HCT116 (cell line): ENCODE data around the gene LFNG. TPM values are rescaled to one million over a fixed set of nuclear protein-coding genes. Genes with fewer than 3 reads are reported as not detected.

Experiments
- ATAC-seq: fragments of 200-7000 bp; cut with Tn5 transposase; 2 replicates; pipeline ENCODE4 v1.9.1; 2020; ENCODE audit warnings: mild to moderate bottlenecking, moderate library complexity
- BruUV-seq: library from RNA; stranded (reverse); fragments of 400-500 nt; replicated peaks from 2 replicates; lab custom pipeline; 2021; lab: Mats Ljungman, UMichigan
- CTCF ChIA-PET: fragments of 300-600 bp; sonication (Branson Sonifier 250); formaldehyde crosslinking; loops from one replicate; lab custom pipeline; 2021; ENCODE audit warnings: antibody characterized with exemption; lab: Charles Lee
- POLR2A ChIA-PET: fragments of 300-600, 350-600 bp; sonication (Branson Sonifier 250); formaldehyde crosslinking; loops from one replicate; lab custom pipeline; 2021; ENCODE audit warnings: antibody characterized with exemption; lab: Charles Lee
- RAD21 ChIA-PET, 2 experiments: fragments of 300-600 bp; sonication (Branson Sonifier 250); formaldehyde crosslinking; loops; one replicate each; lab custom pipeline; 2023; ENCODE audit warnings: low total read pairs in 2 of 2; ENCODE audit not compliant: uncharacterized antibody in 2 of 2, unreplicated experiment in 2 of 2, low non-redundant PET in 1 of 2; lab: Charles Lee
- DNase-seq: peaks from one replicate; pipeline ENCODE4 v3.0.0-alpha.2; 2010; ENCODE audit warnings: low read depth, low spot score
- H2AFZ ChIP-seq: fragments of 200-600 bp; shearing (Covaris generic), sonication (generic); 2 replicates; pipeline ENCODE4 v1.6.1; 2017; ENCODE audit warnings: low read depth, mixed run types, mixed read lengths, antibody characterized with exemption, low read length; ENCODE audit not compliant: poor library complexity, severe bottlenecking
- H3K27ac ChIP-seq: 2 replicates; pipeline ENCODE4 v1.5.1; 2012; ENCODE audit warnings: low read depth, low read length
- H3K27me3 ChIP-seq: fragments of 200-600 bp; sonication (generic); 2 replicates; pipeline ENCODE4 v1.6.1; 2016; ENCODE audit warnings: mixed run types, low read length, mixed read lengths; ENCODE audit not compliant: insufficient read depth
- H3K36me3 ChIP-seq, 2 experiments: fragments of 200-500 bp in 1 of 2; fragments of 200-600 bp in 1 of 2; sonication (Bioruptor generic) in 1 of 2; sonication (generic) in 1 of 2; 2 replicates each; pipeline versions ENCODE4 v1.5.1 to v1.6.1; 2014 to 2016; ENCODE audit warnings: low read length in 2 of 2, inconsistent platforms in 1 of 2, mixed read lengths in 1 of 2, mixed run types in 1 of 2; ENCODE audit not compliant: insufficient read depth in 2 of 2, control insufficient read depth in 1 of 2
- H3K4me1 ChIP-seq, 2 experiments: fragments of 200-600 bp in 1 of 2; sonication (generic) in 1 of 2; 2 replicates each; pipeline versions ENCODE4 v1.5.1 to v1.6.1; 2012 to 2017; ENCODE audit warnings: low read length in 2 of 2, inconsistent platforms in 1 of 2, mild to moderate bottlenecking in 1 of 2, mixed read lengths in 1 of 2, mixed run types in 1 of 2, moderate library complexity in 1 of 2; ENCODE audit not compliant: insufficient read depth in 2 of 2, control insufficient read depth in 1 of 2
- H3K4me2 ChIP-seq: fragments of 200-600 bp; sonication (generic); 2 replicates; pipeline ENCODE4 v1.6.1; 2017; ENCODE audit warnings: mixed run types, low read length, mixed read lengths
- H3K4me3 ChIP-seq, 2 experiments: fragments of 200-600 bp in 1 of 2; sonication (generic) in 1 of 2; replicated peaks in 1 of 2; 2 replicates each; pipeline ENCODE4 v1.5.1; 2011 to 2016; ENCODE audit warnings: low read length in 2 of 2, control low read depth in 1 of 2, low read depth in 1 of 2, mild to moderate bottlenecking in 1 of 2, mixed read lengths in 1 of 2, mixed run types in 1 of 2
- H3K79me2 ChIP-seq: fragments of 200-600 bp; sonication (generic); 2 replicates; pipeline ENCODE4 v1.6.1; 2017; ENCODE audit warnings: mild to moderate bottlenecking, mixed run types, low read length, moderate library complexity, mixed read lengths; ENCODE audit not compliant: insufficient read depth
- H3K9ac ChIP-seq: fragments of 200-600 bp; sonication (generic); 2 replicates; pipeline ENCODE4 v1.6.1; 2016; ENCODE audit warnings: low read length, mixed read lengths
- H3K9me2 ChIP-seq: fragments of 200-600 bp; sonication (generic), shearing (Covaris generic); 2 replicates; pipeline ENCODE4 v1.6.1; 2017; ENCODE audit warnings: mixed run types, mild to moderate bottlenecking, moderate library complexity; ENCODE audit not compliant: insufficient read depth
- H3K9me3 ChIP-seq, 2 experiments: fragments of 200-500 bp in 1 of 2; fragments of 200-600 bp in 1 of 2; sonication (Bioruptor generic) in 1 of 2; sonication (generic) in 1 of 2; 2 replicates each; pipeline ENCODE4 v1.6.1; 2014 to 2017; ENCODE audit warnings: low read length in 2 of 2, mixed read lengths in 2 of 2, inconsistent platforms in 1 of 2, low read depth in 1 of 2, mild to moderate bottlenecking in 1 of 2, mixed run types in 1 of 2, moderate library complexity in 1 of 2; ENCODE audit not compliant: control insufficient read depth in 1 of 2, insufficient read depth in 1 of 2
- H4K20me1 ChIP-seq: fragments of 200-600 bp; sonication (generic), shearing (Covaris generic); 2 replicates; pipeline ENCODE4 v1.6.1; 2017; ENCODE audit warnings: mixed run types, mild to moderate bottlenecking, moderate library complexity; ENCODE audit not compliant: insufficient read depth
- CBX3 ChIP-seq: IDR thresholded peaks from 2 replicates; pipeline ENCODE4 v1.6.1; 2012; ENCODE audit warnings: low read depth
- CEBPB ChIP-seq: IDR thresholded peaks from 2 replicates; pipeline ENCODE4 v1.6.1; 2012; ENCODE audit warnings: low read depth
- EGR1 ChIP-seq: IDR thresholded peaks from 2 replicates; pipeline ENCODE4 v1.6.1; 2012; ENCODE audit warnings: low read depth
- ELF1 ChIP-seq: IDR thresholded peaks from 2 replicates; pipeline ENCODE4 v1.6.1; 2012; ENCODE audit warnings: low read depth, borderline replicate concordance
- EZH2phosphoT487 ChIP-seq: fragments of 200-600 bp; IDR thresholded peaks from 2 replicates; pipeline ENCODE4 v1.6.1; 2018; ENCODE audit warnings: antibody characterized with exemption, borderline replicate concordance
- FOSL1 ChIP-seq: IDR thresholded peaks from 2 replicates; pipeline ENCODE4 v1.6.1; 2012; ENCODE audit warnings: low read depth
- JUND ChIP-seq: IDR thresholded peaks from 2 replicates; pipeline ENCODE4 v1.6.1; 2012
- POLR2A ChIP-seq: IDR thresholded peaks from 2 replicates; pipeline ENCODE4 v1.7.0; 2011; ENCODE audit warnings: borderline replicate concordance; ENCODE audit not compliant: insufficient read depth, insufficient read length; ENCODE audit errors: extremely low read depth
- RAD21 ChIP-seq: IDR thresholded peaks from 2 replicates; pipeline ENCODE4 v1.6.1; 2012; ENCODE audit warnings: low read depth, mild to moderate bottlenecking
- SIN3A ChIP-seq: IDR thresholded peaks from 2 replicates; pipeline ENCODE4 v1.6.1; 2012; ENCODE audit warnings: low read depth
- SP1 ChIP-seq: IDR thresholded peaks from 2 replicates; pipeline ENCODE4 v1.6.1; 2012; ENCODE audit warnings: low read depth
- SRF ChIP-seq: IDR thresholded peaks from 2 replicates; pipeline ENCODE4 v1.6.1; 2012; ENCODE audit warnings: low read depth
- TCF7L2 ChIP-seq: IDR thresholded peaks from 2 replicates; pipeline ENCODE4 v1.7.0; 2011; ENCODE audit warnings: borderline replicate concordance, inconsistent platforms; ENCODE audit not compliant: insufficient read depth, insufficient read length; ENCODE audit errors: extremely low read depth
- YY1 ChIP-seq: IDR thresholded peaks from 2 replicates; pipeline ENCODE4 v1.6.1; 2011; ENCODE audit warnings: low read length, low read depth, moderate library complexity, mild to moderate bottlenecking; ENCODE audit not compliant: insufficient replicate concordance; ENCODE audit errors: extremely low read depth
- ZFX ChIP-seq: fragments of 450-650 bp; IDR thresholded peaks from 2 replicates; pipeline ENCODE4 v1.6.1; 2017
- ZNF274 ChIP-seq: fragments of 200-500 bp; sonication (Bioruptor generic); IDR thresholded peaks from 2 replicates; pipeline ENCODE4 v1.6.1; 2014; ENCODE audit warnings: mild to moderate bottlenecking, low read depth, low read length, inconsistent platforms
- intact Hi-C: fragments of 100-400 bp; cut with micrococcal nuclease; formaldehyde crosslinking; loops from 2 replicates; pipeline ENCODE4 v1.10.0; 2022
- total RNA-seq: library from RNA; stranded (reverse); gene quantifications from one replicate; pipeline ENCODE4 v1.2.1, GENCODE V29; 2021; ENCODE audit not compliant: unreplicated experiment
- TF ChIP-seq, protein P1 (sequence below): IDR thresholded peaks from 2 replicates; pipeline ENCODE4 v1.6.1; 2012
- TF ChIP-seq, protein P2 (sequence below): IDR thresholded peaks from 2 replicates; pipeline ENCODE4 v1.6.1; 2011; ENCODE audit warnings: mild to moderate bottlenecking, low read length, moderate library complexity; ENCODE audit not compliant: insufficient replicate concordance; ENCODE audit errors: extremely low read depth
- TF ChIP-seq, protein P3 (sequence below): IDR thresholded peaks from 2 replicates; pipeline ENCODE4 v1.6.1; 2012
- TF ChIP-seq, protein P4 (sequence below): IDR thresholded peaks from 2 replicates; pipeline ENCODE4 v1.6.1; 2012; ENCODE audit warnings: low read depth

Gene LFNG
- total RNA-seq, 1 experiment from 2014 or later, result 14.3 TPM

DNA sequence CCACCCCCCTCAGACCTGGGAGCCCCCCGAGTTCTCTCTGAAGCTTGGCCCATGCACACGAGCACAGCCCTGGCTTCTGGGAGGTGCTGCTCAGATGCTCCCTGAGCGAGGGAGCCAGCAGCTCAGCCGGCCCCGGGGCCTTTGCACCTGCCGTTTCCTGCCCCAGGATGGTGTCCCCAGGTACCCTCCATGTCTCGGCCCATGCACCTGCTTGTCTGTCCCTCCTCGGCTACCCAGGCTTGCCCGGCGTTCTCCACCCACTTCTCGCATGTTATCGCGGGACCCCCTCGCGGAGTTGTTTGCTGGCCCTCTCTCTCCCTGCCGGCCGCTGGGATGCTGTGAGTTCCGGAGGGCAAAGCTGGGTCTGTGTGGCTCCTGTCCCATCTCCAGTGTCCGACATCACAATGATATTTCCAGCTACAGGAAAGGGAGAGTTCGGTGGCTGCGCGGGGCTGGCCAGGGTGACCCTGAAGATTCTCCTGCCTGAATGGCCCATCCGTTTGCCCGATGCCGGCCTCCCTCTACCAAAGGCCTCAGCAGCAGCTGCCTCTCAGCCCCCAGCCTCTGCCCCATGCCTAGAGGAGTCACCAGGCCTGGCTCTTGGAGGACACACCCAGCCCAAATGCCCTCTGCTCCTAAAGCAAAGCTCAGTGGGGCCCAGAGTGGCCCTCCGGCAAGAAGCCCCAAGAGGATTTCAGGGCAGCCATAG lies 12.2 kb upstream of the LFNG start:
- ChIA-PET CTCF (no interaction called here), POLR2A (no interaction called here)
- H3K9ac ChIP-seq, result no peak overlapping the region
- intact Hi-C loops, result no loop called here
- no peaks in the 10 kb centered on the region for H3K36me3 ChIP-seq
- TF ChIP-seq SIN3A (no peak), YY1 (no peak), RAD21 (no peak), ZFX (no peak), EGR1 (no peak), SRF (no peak), ELF1 (no peak), TCF7L2 (no peak), SP1 (no peak), EZH2phosphoT487 (no peak), CBX3 (no peak), JUND (no peak), ZNF274 (no peak), POLR2A (no peak), FOSL1 (no peak), CEBPB (no peak)
- TF ChIP-seq, protein P1, sequence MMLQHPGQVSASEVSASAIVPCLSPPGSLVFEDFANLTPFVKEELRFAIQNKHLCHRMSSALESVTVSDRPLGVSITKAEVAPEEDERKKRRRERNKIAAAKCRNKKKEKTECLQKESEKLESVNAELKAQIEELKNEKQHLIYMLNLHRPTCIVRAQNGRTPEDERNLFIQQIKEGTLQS, result no peak
- TF ChIP-seq, protein P2, sequence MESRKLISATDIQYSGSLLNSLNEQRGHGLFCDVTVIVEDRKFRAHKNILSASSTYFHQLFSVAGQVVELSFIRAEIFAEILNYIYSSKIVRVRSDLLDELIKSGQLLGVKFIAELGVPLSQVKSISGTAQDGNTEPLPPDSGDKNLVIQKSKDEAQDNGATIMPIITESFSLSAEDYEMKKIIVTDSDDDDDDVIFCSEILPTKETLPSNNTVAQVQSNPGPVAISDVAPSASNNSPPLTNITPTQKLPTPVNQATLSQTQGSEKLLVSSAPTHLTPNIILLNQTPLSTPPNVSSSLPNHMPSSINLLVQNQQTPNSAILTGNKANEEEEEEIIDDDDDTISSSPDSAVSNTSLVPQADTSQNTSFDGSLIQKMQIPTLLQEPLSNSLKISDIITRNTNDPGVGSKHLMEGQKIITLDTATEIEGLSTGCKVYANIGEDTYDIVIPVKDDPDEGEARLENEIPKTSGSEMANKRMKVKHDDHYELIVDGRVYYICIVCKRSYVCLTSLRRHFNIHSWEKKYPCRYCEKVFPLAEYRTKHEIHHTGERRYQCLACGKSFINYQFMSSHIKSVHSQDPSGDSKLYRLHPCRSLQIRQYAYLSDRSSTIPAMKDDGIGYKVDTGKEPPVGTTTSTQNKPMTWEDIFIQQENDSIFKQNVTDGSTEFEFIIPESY, result no peak
- TF ChIP-seq, protein P3, sequence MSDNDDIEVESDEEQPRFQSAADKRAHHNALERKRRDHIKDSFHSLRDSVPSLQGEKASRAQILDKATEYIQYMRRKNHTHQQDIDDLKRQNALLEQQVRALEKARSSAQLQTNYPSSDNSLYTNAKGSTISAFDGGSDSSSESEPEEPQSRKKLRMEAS, result no peak
- TF ChIP-seq, protein P4, sequence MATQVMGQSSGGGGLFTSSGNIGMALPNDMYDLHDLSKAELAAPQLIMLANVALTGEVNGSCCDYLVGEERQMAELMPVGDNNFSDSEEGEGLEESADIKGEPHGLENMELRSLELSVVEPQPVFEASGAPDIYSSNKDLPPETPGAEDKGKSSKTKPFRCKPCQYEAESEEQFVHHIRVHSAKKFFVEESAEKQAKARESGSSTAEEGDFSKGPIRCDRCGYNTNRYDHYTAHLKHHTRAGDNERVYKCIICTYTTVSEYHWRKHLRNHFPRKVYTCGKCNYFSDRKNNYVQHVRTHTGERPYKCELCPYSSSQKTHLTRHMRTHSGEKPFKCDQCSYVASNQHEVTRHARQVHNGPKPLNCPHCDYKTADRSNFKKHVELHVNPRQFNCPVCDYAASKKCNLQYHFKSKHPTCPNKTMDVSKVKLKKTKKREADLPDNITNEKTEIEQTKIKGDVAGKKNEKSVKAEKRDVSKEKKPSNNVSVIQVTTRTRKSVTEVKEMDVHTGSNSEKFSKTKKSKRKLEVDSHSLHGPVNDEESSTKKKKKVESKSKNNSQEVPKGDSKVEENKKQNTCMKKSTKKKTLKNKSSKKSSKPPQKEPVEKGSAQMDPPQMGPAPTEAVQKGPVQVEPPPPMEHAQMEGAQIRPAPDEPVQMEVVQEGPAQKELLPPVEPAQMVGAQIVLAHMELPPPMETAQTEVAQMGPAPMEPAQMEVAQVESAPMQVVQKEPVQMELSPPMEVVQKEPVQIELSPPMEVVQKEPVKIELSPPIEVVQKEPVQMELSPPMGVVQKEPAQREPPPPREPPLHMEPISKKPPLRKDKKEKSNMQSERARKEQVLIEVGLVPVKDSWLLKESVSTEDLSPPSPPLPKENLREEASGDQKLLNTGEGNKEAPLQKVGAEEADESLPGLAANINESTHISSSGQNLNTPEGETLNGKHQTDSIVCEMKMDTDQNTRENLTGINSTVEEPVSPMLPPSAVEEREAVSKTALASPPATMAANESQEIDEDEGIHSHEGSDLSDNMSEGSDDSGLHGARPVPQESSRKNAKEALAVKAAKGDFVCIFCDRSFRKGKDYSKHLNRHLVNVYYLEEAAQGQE, result no peak
- TF ChIP-seq, all 23 proteins: peak for 0
- RAD21 ChIA-PET, result no interaction called here
- Histone ChIP-seq H4K20me1 (no peaks in the 10 kb centered on the region), H2AFZ (no peak overlapping the region), H3K4me2 (no peak overlapping the region), H3K79me2 (no peaks in the 10 kb centered on the region), H3K9me3 (no peaks in the 10 kb centered on the region), H3K4me3 (no peak overlapping the region), H3K27me3 (no peaks in the 10 kb centered on the region), H3K9me2 (no peaks in the 10 kb centered on the region), H3K27ac (no peak overlapping the region), H3K4me1 (no peaks in the 10 kb centered on the region)
- BruUV-seq, result no TSS peak
- ATAC-seq (no peak), DNase-seq (no peak)
